ENCODE data around the gene STIM2.
"Not testable (repeated sequence)": the region's sequence is repeated elsewhere in the genome, so short reads cannot be mapped to it uniquely, and the experiment has no call there.

Gene STIM2

DNA sequence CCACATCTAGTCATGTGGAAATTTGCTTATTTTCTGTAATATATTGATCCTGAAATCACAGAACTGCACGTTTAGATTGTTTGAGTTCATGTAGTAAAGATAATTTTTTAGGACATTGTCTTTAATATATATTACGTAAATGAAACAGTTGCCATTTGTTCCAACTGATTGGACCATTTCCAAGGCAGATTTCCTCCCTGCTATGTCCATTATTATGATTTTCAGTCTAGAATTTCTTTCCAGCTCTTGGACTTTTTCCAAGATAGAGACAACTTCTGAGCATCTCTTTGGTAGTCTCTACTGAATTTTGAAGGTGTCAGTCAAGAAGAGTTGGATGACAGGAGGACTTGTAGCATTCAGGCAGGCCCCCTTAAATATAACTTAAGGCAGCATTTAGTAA is 94.6 kb downstream of the STIM2 start:
- Mint-ChIP-seq H3K27ac (no peak overlapping the region), H3K4me3 (no peak overlapping the region), H3K4me1 (ENCODE audit: low read depth) (peaks cover 53% of the 10 kb centered on the region), H3K9me3 (peaks cover 4% of the 10 kb centered on the region), H3K36me3 (ENCODE audit: low read depth) (peaks cover 32% of the 10 kb centered on the region), H3K27me3 (no peaks in the 10 kb centered on the region)

- Mint-ChIP-seq H3K4me1 (ENCODE audit: low read depth) (peaks cover 41% of the 10 kb centered on the region), H3K4me3 (no peak overlapping the region), H3K27ac (peak overlapping the region; percentile 88), H3K27me3 (no peaks in the 10 kb centered on the region), H3K36me3 (ENCODE audit: low read depth) (peaks cover 32% of the 10 kb centered on the region), H3K9me3 (peaks cover 4% of the 10 kb centered on the region)
Observed at GRCh38 chr4:26958925-26959653, 98.4 kb downstream of the STIM2 start.

DNA sequence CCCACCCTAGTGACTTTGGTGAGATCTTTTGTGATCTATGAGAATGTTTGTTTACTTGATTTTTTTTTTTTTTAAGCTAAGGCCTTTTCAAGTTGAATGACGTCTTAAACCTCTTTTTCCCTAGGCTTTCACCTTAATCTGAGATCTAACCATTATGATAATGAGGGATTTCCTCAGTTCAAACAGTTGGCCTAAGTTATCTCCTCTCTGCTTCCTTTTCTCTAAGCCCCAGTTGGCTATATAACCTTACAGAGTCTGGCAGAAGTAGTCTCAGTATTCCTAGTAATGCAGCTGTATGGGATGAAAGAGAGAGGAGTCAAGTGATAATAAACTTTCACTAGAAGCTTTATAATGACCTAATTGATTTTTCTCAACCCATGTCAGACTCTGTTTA is 99.0 kb downstream of the STIM2 start:
- Mint-ChIP-seq H3K27ac (peak overlapping the region; percentile 88), H3K4me1 (ENCODE audit: low read depth) (peaks cover 45% of the 10 kb centered on the region), H3K9me3 (peaks cover 4% of the 10 kb centered on the region), H3K36me3 (ENCODE audit: low read depth) (peaks cover 32% of the 10 kb centered on the region), H3K4me3 (no peak overlapping the region), H3K27me3 (no peaks in the 10 kb centered on the region)

DNA sequence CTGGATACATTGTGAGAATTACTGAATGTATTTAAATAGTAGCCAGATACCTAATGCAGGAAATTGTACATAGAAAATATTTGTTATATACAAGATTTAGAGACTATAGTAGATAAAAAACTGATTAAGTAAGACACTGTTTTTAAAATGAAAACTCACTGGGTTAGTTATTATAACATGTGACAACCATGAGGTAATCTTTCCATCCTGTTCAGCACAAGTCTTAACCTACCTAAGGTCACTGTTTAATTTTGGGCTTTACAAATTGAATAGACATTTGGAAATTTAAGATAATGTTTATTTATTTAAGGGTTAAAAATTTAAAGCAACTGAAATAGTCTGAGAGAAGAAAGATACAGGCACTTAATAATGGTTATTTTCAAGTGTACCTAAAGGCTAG is 102.1 kb downstream of the STIM2 start:
- Mint-ChIP-seq H3K27ac (no peak overlapping the region), H3K9me3 (peaks cover 4% of the 10 kb centered on the region), H3K4me1 (ENCODE audit: low read depth) (peaks cover 52% of the 10 kb centered on the region), H3K4me3 (no peak overlapping the region), H3K27me3 (no peaks in the 10 kb centered on the region), H3K36me3 (ENCODE audit: low read depth) (peaks cover 31% of the 10 kb centered on the region)

DNA sequence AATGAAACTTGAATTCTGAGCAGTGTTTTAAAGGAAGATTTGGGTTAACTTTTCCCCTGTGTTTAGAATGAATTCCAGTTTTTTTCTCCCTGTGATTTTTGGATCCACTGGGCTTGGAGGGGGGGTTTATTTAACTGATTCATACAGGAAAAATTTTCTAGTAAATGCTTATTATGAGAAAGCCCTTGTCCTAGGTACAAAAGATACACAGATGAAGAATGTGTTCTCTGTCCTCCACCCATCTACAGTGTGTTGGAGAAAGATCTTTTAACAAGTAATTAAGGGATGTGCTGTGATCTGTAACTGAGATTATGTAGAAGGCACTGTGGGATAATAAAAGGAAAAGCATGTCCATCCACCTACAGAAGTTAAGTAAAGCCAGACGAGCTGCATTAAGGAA is 103.9 kb downstream of the STIM2 start:
- no peaks in the 10 kb centered on the region for H3K27me3 Mint-ChIP-seq
- H3K36me3 Mint-ChIP-seq (ENCODE audit: low read depth): peaks cover 25% of the 10 kb centered on the region
- no peak overlapping the region for H3K27ac Mint-ChIP-seq
- no peak overlapping the region for H3K4me3 Mint-ChIP-seq
- peaks cover 47% of the 10 kb centered on the region for H3K4me1 Mint-ChIP-seq (ENCODE audit: low read depth)
- no peaks in the 10 kb centered on the region for H3K9me3 Mint-ChIP-seq

DNA sequence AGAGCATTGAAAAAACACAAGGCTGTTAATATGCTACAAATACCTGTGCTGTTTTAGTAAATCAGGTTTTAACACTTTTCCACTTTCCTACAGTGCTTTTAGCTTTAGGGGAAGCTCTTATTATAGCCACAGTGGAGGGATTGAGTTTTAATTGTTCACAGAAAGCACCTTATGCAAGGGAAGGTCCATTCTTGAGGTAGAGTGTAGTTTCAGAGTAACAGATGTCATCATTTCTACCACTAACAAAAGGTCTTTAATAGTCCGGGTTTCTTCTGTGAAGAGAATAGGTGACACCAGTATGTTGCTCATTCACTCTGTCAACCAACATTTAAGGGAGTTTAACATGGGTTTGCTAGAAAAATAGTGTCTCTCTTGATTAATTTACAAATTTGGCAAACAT is 104.4 kb downstream of the STIM2 start:
- no peak overlapping the region for H3K27ac Mint-ChIP-seq
- H3K27me3 Mint-ChIP-seq: no peaks in the 10 kb centered on the region
- H3K4me1 Mint-ChIP-seq (ENCODE audit: low read depth): peaks cover 44% of the 10 kb centered on the region

DNA sequence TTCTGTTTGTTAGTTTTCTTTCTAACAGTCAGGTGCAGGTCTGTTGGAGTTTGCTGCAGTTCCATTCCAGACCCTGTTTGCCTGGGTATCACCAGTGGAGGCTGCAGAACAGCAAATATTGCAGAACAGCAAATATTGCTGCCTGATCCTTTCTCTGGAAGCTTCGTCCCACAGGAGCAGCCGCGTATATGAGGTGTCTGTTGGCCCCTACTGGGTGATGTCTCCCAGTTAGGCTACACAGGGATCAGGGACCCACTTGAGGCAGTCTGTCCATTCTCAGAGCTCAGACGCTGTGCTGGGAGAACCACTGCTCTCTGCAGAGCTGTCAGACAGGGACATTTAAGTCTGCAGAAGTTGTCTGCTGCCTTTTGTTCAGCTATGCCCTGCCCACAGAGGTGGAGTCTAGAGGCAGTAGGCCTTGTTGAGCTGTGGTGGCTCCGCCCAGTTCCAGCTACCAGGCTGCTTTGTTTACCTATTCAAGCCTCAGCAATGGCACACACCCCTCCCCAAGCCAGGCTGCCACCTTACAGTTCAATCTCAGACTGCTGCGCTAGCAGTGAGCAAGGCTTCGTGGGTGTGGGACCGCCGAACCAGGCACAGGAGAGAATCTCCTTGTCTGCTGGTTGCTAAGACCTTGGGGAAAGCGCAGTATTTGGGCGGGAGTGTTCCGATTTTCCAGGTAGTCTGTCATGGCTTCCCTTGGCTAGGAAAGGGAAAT is 115.0 kb downstream of the STIM2 start:
- Mint-ChIP-seq H3K27ac (peak overlapping the region; percentile 89), H3K4me1 (ENCODE audit: low read depth) (peaks cover 78% of the 10 kb centered on the region), H3K9me3 (peaks cover 13% of the 10 kb centered on the region), H3K36me3 (ENCODE audit: low read depth) (peaks cover 44% of the 10 kb centered on the region)
- H3K27me3 Mint-ChIP-seq, H3K4me3 Mint-ChIP-seq: not testable (repeated sequence)

More for the DNA sequence above, 104.4 kb downstream of the STIM2 start:
- H3K4me3 Mint-ChIP-seq: no peak overlapping the region
- peaks cover 23% of the 10 kb centered on the region for H3K36me3 Mint-ChIP-seq (ENCODE audit: low read depth)
- no peaks in the 10 kb centered on the region for H3K9me3 Mint-ChIP-seq

DNA sequence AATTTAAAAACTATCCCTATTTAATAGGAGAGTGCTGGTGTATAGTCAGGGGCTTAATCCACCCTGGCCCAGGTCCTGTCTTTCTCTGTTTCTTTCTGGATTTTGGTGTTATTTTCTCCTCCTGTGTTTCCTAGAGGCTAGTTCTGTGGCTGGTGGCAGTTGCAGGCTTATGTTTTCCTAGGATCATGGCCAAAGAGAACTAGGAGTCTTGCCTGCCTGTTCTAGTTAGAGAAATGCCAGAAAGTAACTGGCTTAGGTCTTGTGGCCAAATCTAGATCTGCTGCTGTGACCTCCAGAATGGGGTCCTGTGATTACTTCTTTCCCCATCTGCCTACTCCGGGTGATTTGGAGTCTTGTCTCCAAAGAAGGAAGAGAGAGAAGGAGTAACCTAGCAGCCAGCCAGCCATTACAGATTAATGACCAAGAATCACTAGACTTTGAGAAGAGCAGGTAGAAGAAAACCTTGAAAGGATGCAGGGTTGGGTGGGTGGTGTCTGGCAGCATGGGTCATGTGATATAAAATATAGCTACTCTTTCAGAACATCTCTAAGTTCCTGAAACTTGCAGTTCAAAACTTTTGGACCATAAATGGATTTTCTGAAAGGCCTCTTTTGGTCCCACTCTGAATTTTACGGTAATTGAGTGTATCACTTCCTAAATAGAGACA is 117.9 kb downstream of the STIM2 start:
- H3K27me3 Mint-ChIP-seq: no peaks in the 10 kb centered on the region
- H3K36me3 Mint-ChIP-seq (ENCODE audit: low read depth): peaks cover 23% of the 10 kb centered on the region
- H3K27ac Mint-ChIP-seq: no peak overlapping the region
- peaks cover 54% of the 10 kb centered on the region for H3K4me1 Mint-ChIP-seq (ENCODE audit: low read depth)
- H3K9me3 Mint-ChIP-seq: peaks cover 4% of the 10 kb centered on the region
- no peak overlapping the region for H3K4me3 Mint-ChIP-seq

DNA sequence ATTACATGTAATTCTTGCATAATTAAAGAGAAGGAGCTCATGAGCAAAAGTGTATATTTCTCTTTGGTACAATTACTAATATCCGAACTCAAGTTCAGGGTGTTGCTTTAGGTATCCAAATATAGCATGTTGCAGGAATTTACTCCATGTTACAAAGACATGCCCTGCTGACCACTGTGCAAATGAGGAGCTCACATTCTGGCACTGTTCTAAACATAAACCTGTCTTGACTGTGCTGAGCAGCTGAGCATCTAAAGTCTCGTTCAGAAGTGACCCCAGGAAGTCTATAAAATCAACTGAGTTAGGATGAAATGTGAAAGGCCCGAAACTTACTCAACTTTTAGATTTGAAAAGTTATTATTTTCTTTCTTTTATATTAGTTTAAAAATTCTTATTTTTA is 124.3 kb downstream of the STIM2 start:
- no peak overlapping the region for H3K27ac Mint-ChIP-seq
- H3K4me1 Mint-ChIP-seq (ENCODE audit: low read depth): peaks cover 49% of the 10 kb centered on the region
- H3K27me3 Mint-ChIP-seq: no peaks in the 10 kb centered on the region
- H3K4me3 Mint-ChIP-seq: no peak overlapping the region
- peaks cover 17% of the 10 kb centered on the region for H3K36me3 Mint-ChIP-seq (ENCODE audit: low read depth)
- no peaks in the 10 kb centered on the region for H3K9me3 Mint-ChIP-seq

DNA sequence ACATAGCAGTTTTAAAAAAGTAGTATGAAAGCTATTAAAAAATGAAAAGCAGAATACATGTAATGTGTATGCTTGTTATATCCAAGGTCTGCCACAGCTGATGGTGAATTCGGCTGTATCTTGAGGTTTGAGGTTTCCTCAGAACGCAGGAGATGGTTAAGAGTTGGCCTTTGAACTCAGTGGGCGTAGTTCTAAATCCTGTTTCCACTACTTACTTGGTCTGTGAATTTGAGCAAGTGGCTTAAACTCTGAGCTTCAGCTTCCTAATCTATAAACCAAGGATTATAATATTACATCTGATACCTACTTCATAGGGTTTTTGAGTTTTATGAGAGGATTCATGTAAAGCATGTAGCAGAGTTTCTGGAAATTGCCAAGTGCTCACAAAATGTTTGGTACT is 125.2 kb downstream of the STIM2 start:
- peaks cover 49% of the 10 kb centered on the region for H3K4me1 Mint-ChIP-seq (ENCODE audit: low read depth)
- peak overlapping the region; percentile 43 for H3K4me3 Mint-ChIP-seq

DNA sequence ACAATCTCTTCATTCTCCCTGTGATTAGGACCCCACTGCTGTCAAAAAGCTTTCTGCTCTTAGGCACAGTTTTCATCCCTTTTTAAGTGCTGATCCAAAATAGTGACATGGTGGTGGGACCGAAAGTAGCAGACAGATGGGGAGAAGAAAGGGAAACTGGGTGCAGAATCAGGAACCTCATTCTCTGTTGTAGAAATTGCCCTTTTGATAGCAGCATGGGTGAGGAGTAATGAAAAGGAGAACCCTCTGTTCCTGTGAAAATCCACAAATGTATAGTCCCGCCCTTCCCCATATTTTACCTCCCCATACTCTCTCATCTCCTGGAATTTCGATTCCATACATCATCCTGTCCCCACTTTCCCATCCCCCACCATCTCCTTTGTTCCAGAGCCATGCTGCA is 126.5 kb downstream of the STIM2 start:
- H3K9me3 Mint-ChIP-seq: peaks cover 6% of the 10 kb centered on the region
- H3K36me3 Mint-ChIP-seq (ENCODE audit: low read depth): peaks cover 32% of the 10 kb centered on the region
- H3K27ac Mint-ChIP-seq: peak overlapping the region; percentile 38
- no peak overlapping the region for H3K4me3 Mint-ChIP-seq
- H3K27me3 Mint-ChIP-seq: no peaks in the 10 kb centered on the region
- peaks cover 49% of the 10 kb centered on the region for H3K4me1 Mint-ChIP-seq (ENCODE audit: low read depth)

More for the DNA sequence above, 125.2 kb downstream of the STIM2 start:
- Mint-ChIP-seq H3K27me3 (no peaks in the 10 kb centered on the region), H3K27ac (peak overlapping the region; percentile 49), H3K9me3 (peaks cover 2% of the 10 kb centered on the region), H3K36me3 (ENCODE audit: low read depth) (peaks cover 27% of the 10 kb centered on the region)

GRCh38 chr4:26991057-26991456 is 130.4 kb downstream of the STIM2 start:
- Mint-ChIP-seq H3K27me3 (no peaks in the 10 kb centered on the region), H3K36me3 (ENCODE audit: low read depth) (peaks cover 40% of the 10 kb centered on the region), H3K4me1 (ENCODE audit: low read depth) (peaks cover 22% of the 10 kb centered on the region), H3K9me3 (peaks cover 6% of the 10 kb centered on the region), H3K4me3 (no peak overlapping the region), H3K27ac (peak overlapping the region; percentile 42)

DNA sequence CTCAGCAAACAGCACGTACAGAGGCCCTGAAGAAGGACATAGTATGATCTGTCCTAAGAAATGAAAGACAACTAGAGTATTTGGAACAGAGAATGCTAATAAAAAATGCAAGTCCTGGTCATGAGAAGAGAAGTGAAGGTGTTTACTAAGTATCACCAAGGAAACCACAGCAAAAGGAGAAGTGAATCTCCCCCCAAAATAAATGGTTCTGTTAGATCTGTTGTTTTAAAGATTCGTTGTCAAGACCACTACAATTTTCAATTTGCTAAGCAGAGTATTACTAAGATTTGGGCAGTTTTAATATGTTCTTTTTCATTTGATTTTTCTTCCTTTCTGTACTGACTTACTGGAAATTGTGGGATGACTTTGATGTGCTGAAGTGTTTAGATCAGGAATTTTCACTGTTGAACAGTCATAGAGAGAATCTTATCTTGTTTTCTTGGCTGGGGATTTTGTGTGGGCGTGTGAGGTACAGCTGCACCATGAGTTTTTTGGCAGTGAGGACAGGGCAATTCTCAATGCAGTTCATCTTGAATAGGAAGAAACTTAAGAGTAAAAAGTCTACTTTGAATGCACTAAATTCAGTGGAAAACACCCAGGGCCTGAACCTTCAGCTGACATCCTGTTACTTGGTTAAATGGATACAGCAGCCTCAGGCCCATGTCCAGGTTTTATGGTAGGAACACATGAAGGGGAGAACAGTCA is 132.2 kb downstream of the STIM2 start:
- Mint-ChIP-seq H3K27me3 (no peaks in the 10 kb centered on the region), H3K36me3 (ENCODE audit: low read depth) (peaks cover 54% of the 10 kb centered on the region)

GRCh38 chr4:26993539-26993938 is 132.9 kb downstream of the STIM2 start:
- Mint-ChIP-seq H3K27ac (no peak overlapping the region), H3K27me3 (no peaks in the 10 kb centered on the region), H3K36me3 (ENCODE audit: low read depth) (peaks cover 47% of the 10 kb centered on the region), H3K9me3 (peaks cover 6% of the 10 kb centered on the region), H3K4me1 (ENCODE audit: low read depth) (peaks cover 14% of the 10 kb centered on the region), H3K4me3 (no peak overlapping the region)

More for the DNA sequence above, 132.2 kb downstream of the STIM2 start:
- Mint-ChIP-seq H3K4me3 (no peak overlapping the region), H3K9me3 (peaks cover 6% of the 10 kb centered on the region), H3K4me1 (ENCODE audit: low read depth) (peaks cover 18% of the 10 kb centered on the region), H3K27ac (no peak overlapping the region)

- Mint-ChIP-seq H3K4me1 (ENCODE audit: low read depth) (peaks cover 14% of the 10 kb centered on the region), H3K27ac (no peak overlapping the region), H3K36me3 (ENCODE audit: low read depth) (peaks cover 46% of the 10 kb centered on the region), H3K27me3 (no peaks in the 10 kb centered on the region), H3K4me3 (no peak overlapping the region), H3K9me3 (peaks cover 6% of the 10 kb centered on the region)
Observed at GRCh38 chr4:26993967-26994366, 133.3 kb downstream of the STIM2 start.
